Transverse colon (tissue), 4 donors: ENCODE data around the gene TBCB. TPM values are rescaled to one million over a fixed set of nuclear protein-coding genes. Genes with fewer than 3 reads are reported as not detected.

Experiments used
- DNase-seq: peaks from one replicate; pipeline ENCODE4 v3.0.0-alpha.2; 2019
- H3K27ac ChIP-seq, 4 donors: fragments of 200-600 bp; sonication (generic); 2 replicates each; pipeline ENCODE4 v1.5.1; 2016 to 2018; ENCODE audit warnings: inconsistent platforms in 4 of 4
- H3K27me3 ChIP-seq: fragments of 200-600 bp; sonication (generic); 2 replicates; pipeline ENCODE4 v1.5.1; 2017; ENCODE audit warnings: inconsistent platforms
- H3K36me3 ChIP-seq, 4 donors: fragments of 200-600 bp; sonication (generic); 2 replicates each; pipeline ENCODE4 v1.5.1; 2017 to 2019; ENCODE audit warnings: inconsistent platforms in 4 of 4
- H3K4me1 ChIP-seq, 4 donors: fragments of 200-600 bp; sonication (generic); 2 replicates each; pipeline ENCODE4 v1.5.1; 2017 to 2020; ENCODE audit warnings: inconsistent platforms in 4 of 4
- H3K4me3 ChIP-seq, 4 donors: fragments of 200-600 bp; sonication (generic); 1 replicate in 1 of 4; 2 replicates in 3 of 4; pipeline versions ENCODE4 v1.5.1 to v1.6.1; 2017 to 2019; ENCODE audit warnings: inconsistent platforms in 4 of 4
- H3K9me3 ChIP-seq, 2 donors: fragments of 200-600 bp; sonication (generic); 2 replicates each; pipeline ENCODE4 v1.5.1; 2017 to 2019; ENCODE audit warnings: inconsistent platforms in 2 of 2
- EP300 ChIP-seq: sonication (generic); formaldehyde crosslinking; IDR thresholded peaks from one replicate; pipeline ENCODE4 v1.6.1; 2017; ENCODE audit warnings: antibody characterized with exemption, low read depth
- POLR2A ChIP-seq: fragments of 450-650 bp; IDR thresholded peaks from one replicate; pipeline ENCODE4 v1.6.1; 2016; ENCODE audit warnings: antibody characterized with exemption, mild to moderate bottlenecking, moderate library complexity
- POLR2AphosphoS5 ChIP-seq, 3 donors: sonication (generic); formaldehyde crosslinking; IDR thresholded peaks; one replicate each; pipeline ENCODE4 v1.6.1; 2016; ENCODE audit warnings: antibody characterized with exemption in 3 of 3
- WGBS, 2 donors: methylation state at CpG; one replicate each; pipeline ENCODE4 v1.1.5; 2018; ENCODE audit warnings: low coverage in 1 of 2; 5-methylcytosine and 5-hydroxymethylcytosine counted together
- in situ Hi-C, 4 donors: fragments of 200-750 bp; cut with MboI; loops; one replicate each; pipeline versions ENCODE4 v1.15.0 to v1.15.1; 2017; ENCODE audit warnings: low sequenced_read_pairs in 3 of 4, low pct_ligation_motif_present in 1 of 4, low pct_unique_long_range_greater_than_20kb in 1 of 4
- intact Hi-C: fragments of 100-400 bp; cut with DNase I; formaldehyde crosslinking; loops from one replicate; pipeline ENCODE4 v1.15.1; 2023; ENCODE audit warnings: low total_unique reads
- total RNA-seq, 4 donors: library from RNA; depleted of rRNA; stranded (reverse); fragments of >200 nt; gene quantifications; one replicate each; pipeline ENCODE4 v1.1.0, GENCODE V29; 2016
- TF ChIP-seq, protein P1 (sequence below), 5 experiments: fragments of 200-600 bp in 3 of 5; fragments of 450-650 bp in 2 of 5; sonication (generic) in 3 of 5; IDR thresholded peaks; 1 replicate in 2 of 5; 2 replicates in 3 of 5; pipeline ENCODE4 v1.5.1; 2016 to 2017; ENCODE audit warnings: antibody characterized with exemption in 5 of 5, inconsistent platforms in 3 of 5, mild to moderate bottlenecking in 2 of 5, moderate library complexity in 1 of 5

The TBCB gene
- total RNA-seq, 4 donors from 2014 or later = 82.4 to 175 (median 134) TPM

DNA sequence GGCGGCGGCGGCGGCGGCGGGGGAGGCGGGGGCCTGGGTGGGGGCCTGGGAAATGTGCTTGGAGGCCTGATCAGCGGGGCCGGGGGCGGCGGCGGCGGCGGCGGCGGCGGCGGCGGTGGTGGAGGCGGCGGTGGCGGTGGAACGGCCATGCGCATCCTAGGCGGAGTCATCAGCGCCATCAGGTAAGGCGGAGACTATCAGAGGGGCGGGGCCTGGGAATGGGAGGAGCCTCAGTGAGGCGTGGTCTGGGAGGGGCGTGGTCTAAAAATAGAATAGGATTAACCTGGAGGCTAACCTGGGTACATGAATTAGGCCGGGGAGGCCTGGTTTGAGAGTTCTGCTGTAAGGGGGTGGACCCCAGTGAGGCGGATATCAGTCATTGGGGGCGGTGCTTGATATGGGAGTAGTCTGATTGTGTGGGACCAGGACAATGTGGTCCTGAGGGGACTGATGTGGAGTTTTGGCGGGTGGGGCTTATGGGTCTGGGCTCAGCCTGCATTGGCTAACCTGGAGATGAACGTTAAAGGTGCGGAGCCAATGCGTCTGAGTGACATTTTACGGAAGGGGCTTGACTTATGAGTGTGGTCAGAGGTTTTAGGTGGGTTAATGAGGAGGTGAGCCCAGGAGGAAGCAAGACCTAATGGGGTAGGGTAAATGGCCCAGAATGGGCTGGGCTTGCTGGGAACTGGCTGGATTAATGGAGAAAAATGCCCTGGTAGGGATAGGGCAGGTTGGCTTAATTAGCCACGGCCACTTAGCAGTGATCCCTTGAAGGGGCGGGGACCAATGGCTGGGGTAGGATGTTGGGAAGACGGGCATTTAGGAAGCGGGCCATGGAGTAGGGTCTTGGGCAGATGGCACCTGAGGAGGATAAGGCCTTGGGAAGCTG, 26.0 kb downstream of the TBCB start:
- in situ Hi-C loops = no loop called here
- peak; percentile 44 for TF ChIP-seq POLR2A
- no peak for TF ChIP-seq EP300
- peak; percentile 69 to 80 (median 80) for TF ChIP-seq POLR2AphosphoS5 (IDR thresholded peaks at IDR 0.05)
- TF ChIP-seq, protein P1, sequence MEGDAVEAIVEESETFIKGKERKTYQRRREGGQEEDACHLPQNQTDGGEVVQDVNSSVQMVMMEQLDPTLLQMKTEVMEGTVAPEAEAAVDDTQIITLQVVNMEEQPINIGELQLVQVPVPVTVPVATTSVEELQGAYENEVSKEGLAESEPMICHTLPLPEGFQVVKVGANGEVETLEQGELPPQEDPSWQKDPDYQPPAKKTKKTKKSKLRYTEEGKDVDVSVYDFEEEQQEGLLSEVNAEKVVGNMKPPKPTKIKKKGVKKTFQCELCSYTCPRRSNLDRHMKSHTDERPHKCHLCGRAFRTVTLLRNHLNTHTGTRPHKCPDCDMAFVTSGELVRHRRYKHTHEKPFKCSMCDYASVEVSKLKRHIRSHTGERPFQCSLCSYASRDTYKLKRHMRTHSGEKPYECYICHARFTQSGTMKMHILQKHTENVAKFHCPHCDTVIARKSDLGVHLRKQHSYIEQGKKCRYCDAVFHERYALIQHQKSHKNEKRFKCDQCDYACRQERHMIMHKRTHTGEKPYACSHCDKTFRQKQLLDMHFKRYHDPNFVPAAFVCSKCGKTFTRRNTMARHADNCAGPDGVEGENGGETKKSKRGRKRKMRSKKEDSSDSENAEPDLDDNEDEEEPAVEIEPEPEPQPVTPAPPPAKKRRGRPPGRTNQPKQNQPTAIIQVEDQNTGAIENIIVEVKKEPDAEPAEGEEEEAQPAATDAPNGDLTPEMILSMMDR (IDR thresholded peaks at IDR 0.05) = peak in 2 of 5 experiments; percentile 12 to 16
- Histone ChIP-seq H3K4me1 (peaks cover 3 to 27% (median 25%) of the 10 kb centered on the region in 4 donors), H3K4me3 (peak overlapping the region; percentile 74 to 92 (median 80)), H3K27ac (peak overlapping the region; percentile 96 to 99 (median 98)), H3K27me3 (no peaks in the 10 kb centered on the region), H3K9me3 (no peaks in the 10 kb centered on the region), H3K36me3 (peaks cover 0 to 33% (median 16%) of the 10 kb centered on the region in 4 donors)
- intact Hi-C loops = no loop called here
- peak; percentile 93 for DNase-seq
- WGBS, 2 donors = 24 to 100% methylated on average over 1 to 38 of the region's 42 CpGs

- WGBS, 2 donors = 90 to 94% methylated on average over 10 to 14 of the region's 14 CpGs
- Histone ChIP-seq H3K27me3 (no peaks in the 10 kb centered on the region), H3K4me3 (no peak overlapping the region), H3K27ac (peak overlapping the region in 2 of 4 donors; percentile 98 to 99), H3K4me1 (peaks cover 3 to 20% (median 18%) of the 10 kb centered on the region in 4 donors), H3K36me3 (peaks cover 0 to 41% (median 20%) of the 10 kb centered on the region in 4 donors), H3K9me3 (no peaks in the 10 kb centered on the region)
- TF ChIP-seq POLR2AphosphoS5 (IDR thresholded peaks at IDR 0.05) (no peak), POLR2A (no peak), EP300 (no peak)
- TF ChIP-seq, protein P1 (IDR thresholded peaks at IDR 0.05) = no peak
- in situ Hi-C loops (no loop called here), intact Hi-C loops (no loop called here)
- no peak for DNase-seq
Observed at GRCh38 chr19:36142046-36142445, 26.8 kb downstream of the TBCB start.

- TF ChIP-seq POLR2A (no peak), EP300 (no peak), POLR2AphosphoS5 (IDR thresholded peaks at IDR 0.05) (no peak)
- TF ChIP-seq, protein P1 (IDR thresholded peaks at IDR 0.05) = no peak
Observed at GRCh38 chr19:36142496-36142895, 27.2 kb downstream of the TBCB start.

DNA sequence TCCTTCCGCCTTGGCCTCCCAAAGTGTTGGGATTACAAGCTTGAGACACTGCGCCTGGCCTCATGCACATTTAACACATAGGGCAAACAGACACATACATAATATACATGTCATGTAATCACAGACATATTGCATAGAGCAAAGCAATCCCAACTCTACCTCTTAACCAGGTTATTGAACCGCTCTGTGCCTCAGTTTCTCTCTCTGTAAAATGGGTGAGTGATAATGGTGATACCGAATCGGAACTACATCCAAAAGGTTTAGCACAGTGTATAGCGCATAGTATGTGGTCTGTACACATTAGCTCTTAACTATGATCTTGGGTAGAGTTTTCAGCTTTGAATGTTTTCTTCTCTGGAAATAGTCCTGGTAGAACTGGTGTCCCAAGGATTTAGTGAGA, 29.4 kb downstream of the TBCB start:
- no peaks in the 10 kb centered on the region for H3K27me3 ChIP-seq
- intact Hi-C loops = no loop called here
- WGBS, 2 donors = 98 to 100% methylated on average over 5 to 6 of the region's 6 CpGs
- H3K9me3 ChIP-seq = no peaks in the 10 kb centered on the region
- H3K4me1 ChIP-seq = peaks cover 3 to 8% (median 7%) of the 10 kb centered on the region in 4 donors
- H3K4me3 ChIP-seq = no peak overlapping the region
- TF ChIP-seq POLR2AphosphoS5 (IDR thresholded peaks at IDR 0.05) (no peak), POLR2A (no peak), EP300 (no peak)
- peaks cover 0 to 60% (median 24%) of the 10 kb centered on the region in 4 donors for H3K36me3 ChIP-seq
- in situ Hi-C loops = no loop called here
- no peak for DNase-seq
- H3K27ac ChIP-seq = no peak overlapping the region

More at GRCh38 chr19:36142496-36142895, 27.2 kb downstream of the TBCB start:
- Histone ChIP-seq H3K4me3 (no peak overlapping the region), H3K27ac (no peak overlapping the region), H3K36me3 (peaks cover 0 to 45% (median 22%) of the 10 kb centered on the region in 4 donors), H3K4me1 (peaks cover 3 to 15% (median 13%) of the 10 kb centered on the region in 4 donors), H3K27me3 (no peaks in the 10 kb centered on the region), H3K9me3 (no peaks in the 10 kb centered on the region)
- no peak for DNase-seq
- intact Hi-C loops (no loop called here), in situ Hi-C loops (no loop called here)
- 92 to 100% methylated on average over 2 to 9 of the region's 9 CpGs for WGBS, 2 donors
